Kidney epithelial cell (primary cell): ENCODE data around the gene SLC2A13. TPM values are rescaled to one million over a fixed set of nuclear protein-coding genes. Genes with fewer than 3 reads are reported as not detected.

Experiments
- DNase-seq: peaks from one replicate; pipeline ENCODE4 v3.0.0-alpha.2; 2010; ENCODE audit warnings: low read depth
- H3K27me3 ChIP-seq: 2 replicates; pipeline ENCODE4 v1.6.0; 2011; ENCODE audit warnings: low read length; ENCODE audit not compliant: control insufficient read depth, insufficient read depth
- H3K36me3 ChIP-seq: 2 replicates; pipeline ENCODE4 v1.5.1; 2011; ENCODE audit warnings: low read length; ENCODE audit not compliant: control insufficient read depth, insufficient read depth
- H3K4me3 ChIP-seq: 2 replicates; pipeline ENCODE4 v1.5.1; 2011; ENCODE audit warnings: low read depth, mild to moderate bottlenecking, control low read depth, low read length
- CTCF ChIP-seq: IDR thresholded peaks from 2 replicates; pipeline ENCODE4 v1.5.1; 2011; ENCODE audit warnings: mild to moderate bottlenecking, moderate library complexity, low read length, control low read depth, inconsistent platforms; ENCODE audit not compliant: insufficient read depth, poor library complexity, severe bottlenecking
- total RNA-seq: library from RNA; depleted of rRNA; stranded (reverse); fragments of >200 nt; gene quantifications from 2 replicates; pipeline ENCODE4 v1.2.3, GENCODE V29; 2015

SLC2A13 gene
- total RNA-seq, 1 donor from 2014 or later: 6.8 TPM

- H3K4me3 ChIP-seq: no peak overlapping the region
- DNase-seq: no peak
- H3K27me3 ChIP-seq: no peaks in the 10 kb centered on the region
- H3K36me3 ChIP-seq: no peaks in the 10 kb centered on the region
- no peak for TF ChIP-seq CTCF
Measured at GRCh38 chr12:40028296-40028695, 77.6 kb downstream of the SLC2A13 start.

GRCh38 chr12:40022850-40023249 is 83.0 kb downstream of the SLC2A13 start:
- no peaks in the 10 kb centered on the region for H3K36me3 ChIP-seq
- H3K4me3 ChIP-seq: no peak overlapping the region
- H3K27me3 ChIP-seq: no peaks in the 10 kb centered on the region
- TF ChIP-seq CTCF: no peak
- no peak for DNase-seq

- TF ChIP-seq CTCF: no peak
- Histone ChIP-seq H3K4me3 (no peak overlapping the region), H3K36me3 (no peaks in the 10 kb centered on the region), H3K27me3 (no peaks in the 10 kb centered on the region)
- DNase-seq: no peak
Measured at GRCh38 chr12:40020261-40020691, 85.6 kb downstream of the SLC2A13 start.

GRCh38 chr12:40017488-40017887 is 88.4 kb downstream of the SLC2A13 start:
- no peak for DNase-seq
- no peaks in the 10 kb centered on the region for H3K36me3 ChIP-seq
- no peaks in the 10 kb centered on the region for H3K27me3 ChIP-seq
- no peak for TF ChIP-seq CTCF
- no peak overlapping the region for H3K4me3 ChIP-seq

GRCh38 chr12:40016980-40017379 is 88.9 kb downstream of the SLC2A13 start:
- no peak for TF ChIP-seq CTCF
- no peak for DNase-seq
- Histone ChIP-seq H3K36me3 (no peaks in the 10 kb centered on the region), H3K4me3 (no peak overlapping the region), H3K27me3 (no peaks in the 10 kb centered on the region)

GRCh38 chr12:40015881-40016280 is 90.0 kb downstream of the SLC2A13 start:
- no peak for DNase-seq
- TF ChIP-seq CTCF: no peak
- Histone ChIP-seq H3K4me3 (no peak overlapping the region), H3K27me3 (no peaks in the 10 kb centered on the region), H3K36me3 (no peaks in the 10 kb centered on the region)
